Esophagus squamous epithelium (tissue), 4 donors: ENCODE results near the gene HDAC11.

ENCODE experiments used
- CTCF ChIP-seq, 6 experiments: fragments of 450-650 bp in 4 of 6; fragments of 200-600 bp in 2 of 6; sonication (generic) in 2 of 6; IDR thresholded peaks; one replicate each; pipeline ENCODE4 v1.5.1; 2016 to 2019; ENCODE audit warnings: antibody characterized with exemption in 6 of 6, mild to moderate bottlenecking in 4 of 6, moderate library complexity in 4 of 6
- POLR2A ChIP-seq, 4 donors: fragments of 450-650 bp; IDR thresholded peaks; one replicate each; pipeline ENCODE4 v1.6.1; 2017; ENCODE audit warnings: antibody characterized with exemption in 4 of 4, mild to moderate bottlenecking in 4 of 4, moderate library complexity in 3 of 4

- TF ChIP-seq CTCF (IDR thresholded peaks at IDR 0.05) (no peak), POLR2A (IDR thresholded peaks at IDR 0.05) (no peak)
Measured at GRCh38 chr3:13475871-13476590, 4.1 kb upstream of the HDAC11 start.
